Esophagus squamous epithelium (tissue), 5 donors: Measurements from ENCODE around the gene CCNB1IP1. TPM values are rescaled to one million over a fixed set of nuclear protein-coding genes. Genes with fewer than 3 reads are reported as not detected.

Experiments
- DNase-seq: peaks from one replicate; lab custom pipeline; 2025; lab: John Stamatoyannopoulos, UW
- H3K27ac ChIP-seq, 4 donors: fragments of 200-600 bp; sonication (generic); one replicate each; pipeline ENCODE4 v1.5.1; 2016 to 2019; ENCODE audit warnings: mild to moderate bottlenecking in 1 of 4
- H3K27me3 ChIP-seq, 4 donors: fragments of 200-600 bp; sonication (generic); 1 replicate in 3 of 4; 2 replicates in 1 of 4; pipeline versions ENCODE4 v1.5.1 to v1.6.0; 2017 to 2021; ENCODE audit warnings: antibody characterized with exemption in 1 of 4
- H3K36me3 ChIP-seq, 3 donors: fragments of 200-600 bp; sonication (generic); one replicate each; pipeline ENCODE4 v1.5.1; 2016 to 2019
- H3K4me1 ChIP-seq, 3 donors: fragments of 200-600 bp; sonication (generic); one replicate each; pipeline ENCODE4 v1.5.1; 2017 to 2019
- H3K4me3 ChIP-seq, 4 donors: fragments of 200-600 bp; sonication (generic); 1 replicate in 3 of 4; 2 replicates in 1 of 4; pipeline ENCODE4 v1.5.1; 2016 to 2019; ENCODE audit warnings: mild to moderate bottlenecking in 2 of 4, moderate library complexity in 1 of 4
- H3K9me3 ChIP-seq, 3 donors: fragments of 200-600 bp; sonication (generic); one replicate each; pipeline ENCODE4 v1.5.1; 2016 to 2019
- POLR2A ChIP-seq, 4 donors: fragments of 450-650 bp; IDR thresholded peaks; one replicate each; pipeline ENCODE4 v1.6.1; 2017; ENCODE audit warnings: antibody characterized with exemption in 4 of 4, mild to moderate bottlenecking in 4 of 4, moderate library complexity in 3 of 4
- WGBS, 2 donors: methylation state at CpG; one replicate each; pipeline ENCODE4 v1.1.5; 2018; 5-methylcytosine and 5-hydroxymethylcytosine counted together
- intact Hi-C: fragments of 100-400 bp; cut with DNase I; formaldehyde crosslinking; loops from one replicate; pipeline ENCODE4 v1.15.0; 2022
- total RNA-seq, 4 donors: library from RNA; depleted of rRNA; stranded (reverse); fragments of >200 nt; gene quantifications; one replicate each; pipeline ENCODE4 v1.1.0, GENCODE V29; 2016
- TF ChIP-seq, protein P1 (sequence below), 6 experiments: fragments of 450-650 bp in 4 of 6; fragments of 200-600 bp in 2 of 6; sonication (generic) in 2 of 6; IDR thresholded peaks; one replicate each; pipeline ENCODE4 v1.5.1; 2016 to 2019; ENCODE audit warnings: antibody characterized with exemption in 6 of 6, mild to moderate bottlenecking in 4 of 6, moderate library complexity in 4 of 6
- donor health status: DM: yes; HTN: yes; CAD: no.

The CCNB1IP1 gene
- total RNA-seq, 4 donors from 2014 or later: 7.6 to 68.1 (median 33.4) TPM

DNA sequence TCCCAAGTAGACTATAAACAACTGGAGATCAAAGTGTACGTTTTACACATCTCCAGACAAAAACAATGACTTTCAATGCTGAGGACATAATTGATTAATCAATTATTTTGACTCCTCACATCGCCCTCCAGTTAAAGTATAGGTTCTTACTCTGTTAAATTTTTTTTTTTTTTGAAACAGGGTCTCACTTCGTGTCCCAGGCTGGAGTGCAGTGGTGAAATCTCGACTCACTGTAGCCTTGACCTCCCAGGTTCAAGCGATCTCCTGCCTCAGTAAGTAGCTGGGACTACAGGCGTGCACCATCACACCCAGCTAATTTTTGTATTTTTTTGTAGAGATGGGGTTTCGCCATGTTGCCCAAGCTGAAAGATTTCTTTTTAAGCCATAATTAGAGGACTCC, 938 bp upstream of the CCNB1IP1 start:
- peak overlapping the region in 3 of 4 donors; percentile 88 to 94 (median 91) for H3K27ac ChIP-seq
- H3K4me3 ChIP-seq: no peak overlapping the region
- peaks cover 0 to 5% (median 0%) of the 10 kb centered on the region in 3 donors for H3K36me3 ChIP-seq
- no peak for DNase-seq
- H3K9me3 ChIP-seq: no peaks in the 10 kb centered on the region
- intact Hi-C loops: loop anchor here (10.0 kb wide), 1 partner anchor 351 kb away; the partner anchor contains the start of genes ANG and RNASE4
- H3K4me1 ChIP-seq: peaks cover 0 to 37% (median 0%) of the 10 kb centered on the region in 3 donors
- no peak for TF ChIP-seq POLR2A (IDR thresholded peaks at IDR 0.05)
- TF ChIP-seq, protein P1, sequence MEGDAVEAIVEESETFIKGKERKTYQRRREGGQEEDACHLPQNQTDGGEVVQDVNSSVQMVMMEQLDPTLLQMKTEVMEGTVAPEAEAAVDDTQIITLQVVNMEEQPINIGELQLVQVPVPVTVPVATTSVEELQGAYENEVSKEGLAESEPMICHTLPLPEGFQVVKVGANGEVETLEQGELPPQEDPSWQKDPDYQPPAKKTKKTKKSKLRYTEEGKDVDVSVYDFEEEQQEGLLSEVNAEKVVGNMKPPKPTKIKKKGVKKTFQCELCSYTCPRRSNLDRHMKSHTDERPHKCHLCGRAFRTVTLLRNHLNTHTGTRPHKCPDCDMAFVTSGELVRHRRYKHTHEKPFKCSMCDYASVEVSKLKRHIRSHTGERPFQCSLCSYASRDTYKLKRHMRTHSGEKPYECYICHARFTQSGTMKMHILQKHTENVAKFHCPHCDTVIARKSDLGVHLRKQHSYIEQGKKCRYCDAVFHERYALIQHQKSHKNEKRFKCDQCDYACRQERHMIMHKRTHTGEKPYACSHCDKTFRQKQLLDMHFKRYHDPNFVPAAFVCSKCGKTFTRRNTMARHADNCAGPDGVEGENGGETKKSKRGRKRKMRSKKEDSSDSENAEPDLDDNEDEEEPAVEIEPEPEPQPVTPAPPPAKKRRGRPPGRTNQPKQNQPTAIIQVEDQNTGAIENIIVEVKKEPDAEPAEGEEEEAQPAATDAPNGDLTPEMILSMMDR (IDR thresholded peaks at IDR 0.05): no peak
- 70 to 72% methylated on average over 7 of the region's 7 CpGs for WGBS, 2 donors
- H3K27me3 ChIP-seq: no peaks in the 10 kb centered on the region

DNA sequence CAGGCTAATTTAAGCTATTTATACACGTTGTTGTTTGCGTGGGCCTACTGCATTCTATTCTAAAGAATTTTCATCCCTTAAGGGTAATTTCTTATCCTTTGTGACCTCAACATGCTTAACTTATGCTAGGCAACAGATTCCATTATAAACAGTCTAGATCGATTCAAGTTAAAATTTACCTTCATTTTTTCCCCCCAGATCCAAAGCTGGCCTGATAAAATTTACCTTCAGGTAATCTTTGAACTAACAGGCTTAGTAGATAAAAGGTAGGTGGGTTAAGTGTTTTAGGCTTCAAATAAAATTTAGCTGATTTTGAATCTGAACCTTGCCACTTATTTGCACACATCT, 389 bp upstream of the CCNB1IP1 start:
- no peak for TF ChIP-seq POLR2A (IDR thresholded peaks at IDR 0.05)
- TF ChIP-seq, protein P1 (IDR thresholded peaks at IDR 0.05): no peak
- DNase-seq: no peak
- Histone ChIP-seq H3K27me3 (no peaks in the 10 kb centered on the region), H3K27ac (peak overlapping the region; percentile 78 to 94 (median 90)), H3K4me3 (peak overlapping the region in 3 of 4 donors; percentile 60 to 73 (median 67)), H3K4me1 (peaks cover 0 to 40% (median 0%) of the 10 kb centered on the region in 3 donors), H3K9me3 (no peaks in the 10 kb centered on the region), H3K36me3 (peaks cover 0 to 10% (median 0%) of the 10 kb centered on the region in 3 donors)
- WGBS, 2 donors: 10 to 13% methylated on average over 3 of the region's 3 CpGs
- intact Hi-C loops: loop anchor here (10.0 kb wide), 1 partner anchor 351 kb away; the partner anchor contains the start of genes ANG and RNASE4

DNA sequence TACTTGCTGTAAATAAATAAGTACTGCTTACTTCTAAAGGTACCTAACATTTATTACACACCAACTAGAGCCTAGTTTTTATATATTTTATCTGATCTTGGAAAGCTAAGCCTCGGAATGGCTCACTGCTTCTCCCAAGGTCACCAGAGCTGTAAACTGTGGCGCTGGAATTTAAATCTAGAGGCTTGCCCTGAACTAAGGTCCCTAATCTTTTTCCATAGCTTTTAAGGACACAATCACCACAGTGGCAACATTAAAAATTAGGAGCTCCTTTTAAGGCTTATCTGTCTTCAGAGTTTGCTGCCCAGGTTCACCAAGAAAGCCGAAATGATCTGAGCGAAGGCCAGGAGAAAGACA, 670 bp downstream of the CCNB1IP1 start:
- DNase-seq: no peak
- Histone ChIP-seq H3K36me3 (peaks cover 0 to 16% (median 0%) of the 10 kb centered on the region in 3 donors), H3K27me3 (no peaks in the 10 kb centered on the region), H3K9me3 (no peaks in the 10 kb centered on the region), H3K27ac (peak overlapping the region; percentile 78 to 94 (median 90)), H3K4me3 (peak overlapping the region; percentile 40 to 73 (median 64)), H3K4me1 (peaks cover 0 to 44% (median 0%) of the 10 kb centered on the region in 3 donors)
- intact Hi-C loops: loop anchor here (10.0 kb wide), 1 partner anchor 352 kb away; the partner anchor contains the start of genes ANG and RNASE4
- WGBS, 2 donors: 0 to 6% methylated on average over 4 of the region's 4 CpGs
- no peak for TF ChIP-seq POLR2A (IDR thresholded peaks at IDR 0.05)
- TF ChIP-seq, protein P1 (IDR thresholded peaks at IDR 0.05): peak in 1 of 6 experiments; percentile 3

DNA sequence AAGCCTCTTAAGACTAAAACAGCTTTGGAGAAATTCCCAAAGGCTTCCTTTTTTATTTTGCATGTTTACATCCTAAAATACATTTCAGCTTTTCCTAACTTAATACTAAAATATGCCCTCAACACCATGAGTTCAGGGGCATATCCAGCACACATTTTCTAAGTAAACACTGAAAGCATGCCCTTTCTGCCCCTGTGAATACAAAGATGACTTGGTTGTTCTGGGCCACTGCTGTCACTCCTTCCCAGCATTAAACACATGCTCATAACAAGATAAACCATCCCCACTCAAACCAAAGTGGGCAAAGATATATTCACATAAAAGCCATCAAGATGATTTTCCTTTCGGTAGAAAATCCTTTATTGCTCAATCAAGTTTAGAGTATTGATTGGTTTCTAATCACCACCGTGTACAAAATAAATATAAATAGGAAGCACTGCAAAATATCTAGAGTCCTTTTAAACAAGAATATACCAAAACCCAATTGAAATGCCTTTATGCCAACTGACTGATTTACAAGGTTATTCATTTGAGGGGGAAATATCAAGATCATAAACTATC, 1.9 kb downstream of the CCNB1IP1 start:
- no peak for DNase-seq
- no peak overlapping the region for H3K27ac ChIP-seq
- intact Hi-C loops: loop anchor here (10.0 kb wide), 1 partner anchor 354 kb away; the partner anchor contains the start of genes ANG and RNASE4
- no peak overlapping the region for H3K4me3 ChIP-seq
- H3K36me3 ChIP-seq: peaks cover 0 to 25% (median 0%) of the 10 kb centered on the region in 3 donors
- no peaks in the 10 kb centered on the region for H3K27me3 ChIP-seq
- 49 to 53% methylated on average over 2 of the region's 2 CpGs for WGBS, 2 donors
- no peaks in the 10 kb centered on the region for H3K9me3 ChIP-seq
- peaks cover 0 to 51% (median 0%) of the 10 kb centered on the region in 3 donors for H3K4me1 ChIP-seq
- TF ChIP-seq POLR2A (IDR thresholded peaks at IDR 0.05): no peak
- TF ChIP-seq, protein P1 (IDR thresholded peaks at IDR 0.05): no peak

DNA sequence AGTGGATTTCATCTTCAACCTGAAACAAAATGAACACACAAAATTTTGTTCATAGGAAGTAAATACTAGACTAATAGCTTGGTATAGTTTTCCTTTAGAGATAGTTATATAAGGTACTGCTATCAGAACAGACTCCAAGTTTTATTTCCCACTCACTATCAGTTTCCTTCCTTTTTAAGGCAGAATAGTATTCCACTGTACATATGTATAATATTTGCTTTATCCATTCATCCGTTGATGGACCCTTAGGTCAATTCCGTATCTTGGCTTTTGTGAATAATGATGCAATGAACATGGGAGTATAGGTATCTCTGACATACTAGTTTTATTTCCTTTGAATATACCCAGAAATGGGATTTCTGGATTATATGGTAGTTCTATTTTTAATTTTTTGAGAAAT, 3.7 kb downstream of the CCNB1IP1 start:
- Histone ChIP-seq H3K4me3 (no peak overlapping the region), H3K9me3 (no peaks in the 10 kb centered on the region), H3K4me1 (peaks cover 0 to 51% (median 0%) of the 10 kb centered on the region in 3 donors), H3K36me3 (peaks cover 0 to 43% (median 3%) of the 10 kb centered on the region in 3 donors), H3K27ac (no peak overlapping the region), H3K27me3 (no peaks in the 10 kb centered on the region)
- intact Hi-C loops: no loop called here
- DNase-seq: no peak
- TF ChIP-seq POLR2A (IDR thresholded peaks at IDR 0.05): no peak
- TF ChIP-seq, protein P1 (IDR thresholded peaks at IDR 0.05): no peak
- WGBS, 2 donors: 80 to 91% methylated on average over 2 of the region's 2 CpGs
